ENCODE measurements around the gene C12orf57. TPM values are rescaled to one million over a fixed set of nuclear protein-coding genes. Genes with fewer than 3 reads are reported as not detected.
A peak's percentile ranks its signal among the peaks of the same experiment; 100 is the strongest.

The C12orf57 gene
- total and polyA plus RNA-seq, 2 experiments from 2014 or later: 217 to 219 TPM

- DNase-seq (ENCODE audit: low spot score): no peak
- H2AFZ ChIP-seq: no peak overlapping the region
- peaks cover 30% of the 10 kb centered on the region for H4K20me1 ChIP-seq (ENCODE audit: insufficient read depth, poor library complexity, severe bottlenecking)
- H3K9me3 ChIP-seq (ENCODE audit: low read depth): no peaks in the 10 kb centered on the region
- H3K4me3 ChIP-seq: no peak overlapping the region
- no peaks in the 10 kb centered on the region for H3K27me3 ChIP-seq
- H3K79me2 ChIP-seq: peaks cover 62% of the 10 kb centered on the region
- H3K27ac ChIP-seq: no peak overlapping the region
- H3K4me1 ChIP-seq (ENCODE audit: insufficient read depth): peaks cover 28% of the 10 kb centered on the region
- no peak overlapping the region for H3K4me2 ChIP-seq
- WGBS (ENCODE audit: low lambda C conversion rate, missing lambda C conversion rate): 92% methylated on average over 3 of the region's 3 CpGs
- no peaks in the 10 kb centered on the region for H3K36me3 ChIP-seq (replicated peaks; ENCODE audit: insufficient read depth, low read depth)
- no peaks in the 10 kb centered on the region for H3K9me2 ChIP-seq (replicated peaks; ENCODE audit: insufficient read depth)
- no peak for TF ChIP-seq EZH2 (IDR thresholded peaks at IDR 0.05; ENCODE audit: borderline replicate concordance)
- TF ChIP-seq EZH2phosphoT487 (IDR thresholded peaks at IDR 0.05; ENCODE audit: low read depth, severe bottlenecking, unreplicated experiment): no peak
- TF ChIP-seq CTCF (IDR thresholded peaks at IDR 0.05; ENCODE audit: poor library complexity): no peak
These were observed 7.6 kb upstream of the C12orf57 start for GRCh38 chr12:6936194-6936635.

GRCh38 chr12:6936636-6937480, 7.0 kb upstream of the C12orf57 start:
- no peak for DNase-seq (ENCODE audit: low spot score)
- Histone ChIP-seq H2AFZ (no peak overlapping the region), H3K79me2 (peaks cover 56% of the 10 kb centered on the region)

GRCh38 chr12:6937481-6938352, 6.1 kb upstream of the C12orf57 start:
- Histone ChIP-seq H3K9me3 (ENCODE audit: low read depth) (no peaks in the 10 kb centered on the region), H3K27me3 (no peaks in the 10 kb centered on the region), H3K27ac (peak overlapping the region; percentile 82), H3K4me3 (peak overlapping the region; percentile 10), H3K4me1 (ENCODE audit: insufficient read depth) (peaks cover 20% of the 10 kb centered on the region), H3K4me2 (peak overlapping the region; percentile 88), H3K79me2 (peaks cover 47% of the 10 kb centered on the region), H3K36me3 (replicated peaks; ENCODE audit: insufficient read depth, low read depth) (no peaks in the 10 kb centered on the region), H2AFZ (no peak overlapping the region), H4K20me1 (ENCODE audit: insufficient read depth, poor library complexity, severe bottlenecking) (peaks cover 15% of the 10 kb centered on the region), H3K9me2 (replicated peaks; ENCODE audit: insufficient read depth) (no peaks in the 10 kb centered on the region)
- 4% methylated on average over 79 of the region's 80 CpGs for WGBS (ENCODE audit: low lambda C conversion rate, missing lambda C conversion rate)
- no peak for TF ChIP-seq EZH2phosphoT487 (IDR thresholded peaks at IDR 0.05; ENCODE audit: low read depth, severe bottlenecking, unreplicated experiment)
- no peak for TF ChIP-seq EZH2 (IDR thresholded peaks at IDR 0.05; ENCODE audit: borderline replicate concordance)
- peak; percentile 95 for TF ChIP-seq CTCF (IDR thresholded peaks at IDR 0.05; ENCODE audit: poor library complexity)
- peak; percentile 96 for DNase-seq (ENCODE audit: low spot score)

More at GRCh38 chr12:6936636-6937480, 7.0 kb upstream of the C12orf57 start:
- Histone ChIP-seq H3K27me3 (no peaks in the 10 kb centered on the region), H3K9me2 (replicated peaks; ENCODE audit: insufficient read depth) (no peaks in the 10 kb centered on the region), H3K9me3 (ENCODE audit: low read depth) (no peaks in the 10 kb centered on the region), H3K4me1 (ENCODE audit: insufficient read depth) (peaks cover 28% of the 10 kb centered on the region), H3K4me2 (peak overlapping the region; percentile 88), H3K36me3 (replicated peaks; ENCODE audit: insufficient read depth, low read depth) (no peaks in the 10 kb centered on the region), H3K27ac (peak overlapping the region; percentile 82), H4K20me1 (ENCODE audit: insufficient read depth, poor library complexity, severe bottlenecking) (peaks cover 24% of the 10 kb centered on the region), H3K4me3 (peak overlapping the region; percentile 10)
- WGBS (ENCODE audit: low lambda C conversion rate, missing lambda C conversion rate): 77% methylated on average over 26 of the region's 36 CpGs
- TF ChIP-seq CTCF (IDR thresholded peaks at IDR 0.05; ENCODE audit: poor library complexity) (no peak), EZH2phosphoT487 (IDR thresholded peaks at IDR 0.05; ENCODE audit: low read depth, severe bottlenecking, unreplicated experiment) (no peak), EZH2 (IDR thresholded peaks at IDR 0.05; ENCODE audit: borderline replicate concordance) (no peak)

All from hepatocyte (in vitro differentiated cells).